A172 (cell line): ENCODE data around the gene SETDB1. TPM values are rescaled to one million over a fixed set of nuclear protein-coding genes. Genes with fewer than 3 reads are reported as not detected.

Experiments
- DNase-seq: peaks from one replicate; pipeline ENCODE4 v3.0.0-alpha.2; 2015; ENCODE audit warnings: low spot score
- total RNA-seq: library from RNA; depleted of rRNA; stranded (reverse); fragments of >200 nt; shearing (Covaris generic); gene quantifications from 2 replicates; pipeline ENCODE4 v1.2.3, GENCODE V29; 2014

The SETDB1 gene
- total RNA-seq, 1 experiment from 2014 or later = 56.8 TPM

DNA sequence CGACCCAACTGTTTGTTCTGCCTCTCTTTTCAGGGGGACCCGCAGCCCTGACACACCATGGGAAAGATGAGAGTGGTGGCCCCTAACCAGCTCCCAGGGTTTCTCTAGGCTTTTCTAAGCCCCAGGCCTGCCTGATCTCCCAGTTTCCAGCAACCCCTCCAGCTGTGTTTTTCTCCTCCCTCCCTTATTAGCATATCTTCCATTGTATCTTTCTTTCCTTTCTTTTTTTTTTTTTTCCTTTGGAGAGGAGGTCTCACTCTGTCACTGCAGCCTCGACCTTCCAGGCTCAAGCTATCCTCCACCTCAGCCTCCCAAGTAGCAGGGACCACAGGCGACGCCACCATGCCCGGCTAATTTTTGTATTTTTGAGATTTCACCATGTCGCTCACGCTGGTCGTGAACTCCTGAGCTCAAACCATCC lies 50.2 kb downstream of the SETDB1 start:
- DNase-seq = no peak

DNA sequence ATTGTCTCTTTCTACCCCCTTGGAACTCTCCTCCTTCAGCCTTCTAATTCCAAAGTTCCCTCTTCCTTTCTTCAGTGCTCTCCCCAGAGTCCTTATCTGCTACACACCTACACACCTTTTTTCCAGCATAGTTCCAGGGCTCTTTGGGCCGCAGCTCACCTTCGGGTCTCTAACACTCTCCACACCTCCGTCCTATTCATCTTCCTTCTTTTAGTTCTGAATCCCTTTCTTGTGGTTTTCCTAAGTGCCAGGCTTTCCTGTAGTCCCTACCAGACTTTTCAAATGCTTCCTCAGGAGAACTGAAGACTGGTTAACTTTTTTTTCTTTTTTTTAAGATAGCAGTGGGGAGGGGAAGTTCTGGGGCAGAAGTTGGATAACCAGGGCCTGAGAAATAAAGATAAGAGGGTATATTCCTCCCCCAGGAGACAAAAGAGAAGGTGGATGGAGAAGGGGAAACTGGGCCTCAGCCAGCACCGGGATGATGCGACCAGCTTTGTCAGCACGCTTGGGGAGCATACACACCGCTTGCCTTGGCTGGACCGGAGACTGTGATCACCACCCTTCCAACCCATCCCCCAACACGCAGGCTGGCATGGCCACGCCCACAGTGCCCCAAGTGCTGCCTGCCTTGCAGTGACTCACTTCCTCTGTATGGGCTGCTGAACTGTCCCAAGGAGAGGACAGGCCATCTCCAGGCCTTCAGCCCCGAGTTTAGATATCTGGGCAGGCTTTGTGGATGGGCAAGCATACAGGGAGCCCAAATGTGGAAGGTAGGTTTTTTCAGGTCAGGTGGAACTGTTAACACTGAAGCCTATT lies 50.9 kb downstream of the SETDB1 start:
- peak; percentile 99 for DNase-seq

DNA sequence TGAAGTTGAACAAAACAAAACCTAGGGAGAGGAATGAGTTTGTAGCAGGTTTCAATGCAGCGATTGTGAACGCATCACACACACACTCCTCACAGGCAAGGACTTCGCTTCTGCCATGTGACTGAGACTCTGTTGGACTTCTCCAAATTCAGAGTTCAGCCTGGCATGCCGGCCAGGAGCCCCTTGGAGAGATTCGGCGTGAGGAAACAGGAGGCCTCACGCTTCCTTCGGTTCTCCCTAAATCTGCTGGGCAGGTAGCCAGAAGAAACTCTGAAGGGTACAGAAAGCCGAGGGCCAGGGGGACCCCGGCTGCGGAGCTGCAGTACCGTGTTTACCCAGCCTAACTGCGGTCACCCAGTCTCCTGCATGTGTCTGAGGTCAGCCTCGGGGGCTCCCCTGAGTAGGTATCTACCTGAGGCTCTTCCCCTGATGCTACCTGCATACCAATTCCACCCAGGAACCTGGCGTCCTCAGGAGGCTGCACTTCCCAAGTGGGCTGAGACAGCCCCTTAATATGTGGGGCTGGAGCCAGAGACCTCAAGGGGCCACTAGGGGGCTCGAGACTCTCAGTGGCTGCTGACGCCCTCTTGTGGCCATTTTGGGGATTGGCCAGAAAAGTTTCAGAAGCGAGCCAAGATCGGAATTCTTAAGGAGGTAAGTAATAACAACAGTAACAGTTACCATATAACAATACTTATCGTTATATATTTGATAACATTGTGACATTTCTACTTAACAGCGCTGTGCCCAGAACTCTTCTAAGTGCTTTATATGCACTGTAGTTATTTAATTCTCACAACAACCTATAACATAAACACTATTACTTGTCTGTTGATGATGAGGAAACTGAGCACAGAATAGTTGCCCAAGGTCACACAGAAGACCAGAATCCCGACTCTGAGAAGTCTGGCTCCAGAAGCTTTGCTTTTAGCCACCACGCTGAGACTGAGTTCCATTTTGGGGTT lies 53.2 kb downstream of the SETDB1 start:
- DNase-seq = peak; percentile 90

DNA sequence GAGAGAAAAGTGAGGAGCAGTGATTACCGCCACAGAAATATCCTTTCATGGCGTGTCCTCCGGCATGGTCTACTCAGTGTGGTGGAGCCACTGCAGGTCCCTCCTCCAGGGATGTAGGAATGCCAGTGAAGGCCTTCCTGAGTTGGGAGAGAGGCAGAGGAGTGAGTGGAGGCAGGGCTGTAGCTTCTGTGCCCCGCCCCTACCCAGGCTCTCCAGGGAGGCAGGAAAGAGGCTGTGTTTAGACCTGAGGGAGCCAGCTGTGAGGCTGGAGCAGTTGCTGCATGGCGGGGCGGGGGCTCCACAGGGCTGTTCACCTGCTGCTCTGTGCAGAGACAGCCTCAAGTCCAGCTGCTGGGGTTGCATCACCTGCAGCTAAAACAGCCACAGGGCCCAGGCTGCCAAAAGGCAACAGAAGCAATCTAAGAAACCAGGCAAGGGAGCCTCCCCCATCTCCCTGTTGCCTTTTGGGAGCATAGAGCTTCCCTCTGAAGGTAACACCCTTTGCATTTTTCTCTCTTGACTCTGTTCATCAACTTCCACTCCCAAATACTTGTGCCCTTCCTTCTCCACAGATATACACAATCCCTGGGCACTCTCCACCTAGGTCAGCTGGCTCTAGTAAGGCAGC lies 55.1 kb downstream of the SETDB1 start:
- peak; percentile 76 for DNase-seq

DNA sequence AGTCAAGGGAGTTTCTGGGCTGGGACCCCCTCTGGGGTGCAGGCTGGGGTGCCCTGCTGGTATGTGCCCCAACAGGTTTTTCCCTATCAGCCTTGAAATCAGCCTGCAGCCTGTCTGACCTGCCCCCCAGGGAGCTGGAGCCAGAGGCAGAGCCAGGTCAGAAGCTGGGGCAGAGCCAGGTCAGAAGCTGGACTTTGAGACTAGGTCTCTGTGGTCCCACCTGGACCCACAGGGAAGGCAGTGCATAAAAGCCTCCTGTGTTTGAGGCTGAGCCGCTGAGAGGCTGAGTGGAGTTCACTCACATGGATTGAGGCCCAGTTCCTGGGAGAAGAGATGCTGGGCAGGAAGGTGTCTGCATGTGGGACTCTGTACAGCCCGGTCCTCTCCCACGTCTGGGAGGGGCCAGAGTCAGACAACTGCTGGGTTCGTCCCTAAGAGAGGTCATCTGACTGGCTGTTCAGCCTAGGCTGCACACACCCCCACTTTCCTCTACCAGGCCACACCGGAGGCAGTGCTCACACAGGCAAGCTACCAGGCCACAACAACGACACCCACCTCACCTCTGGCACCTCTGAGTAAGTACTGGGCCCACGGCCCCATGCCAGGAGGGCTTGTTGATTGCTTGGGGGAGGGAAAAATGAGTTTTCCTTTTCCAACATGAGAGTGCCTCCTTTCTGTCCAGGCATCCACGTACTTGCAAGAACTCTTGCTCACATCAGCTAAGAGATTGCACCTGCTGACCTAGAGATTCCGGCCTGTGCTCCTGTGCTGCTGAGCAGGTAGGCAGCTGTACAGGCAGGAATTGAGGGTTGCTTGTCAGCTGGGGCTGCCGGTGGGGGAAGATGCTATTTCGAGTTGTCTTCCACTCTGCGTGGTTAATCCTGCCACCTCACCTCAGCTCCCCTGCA lies 55.9 kb downstream of the SETDB1 start, which contains the start of gene ANXA9:
Gene ANXA9, plus strand, starts transcription at position 488 of the 908 bp plus-strand sequence. CDS start 814 bp downstream, outside the sequence.
- DNase-seq = peak; percentile 76

DNA sequence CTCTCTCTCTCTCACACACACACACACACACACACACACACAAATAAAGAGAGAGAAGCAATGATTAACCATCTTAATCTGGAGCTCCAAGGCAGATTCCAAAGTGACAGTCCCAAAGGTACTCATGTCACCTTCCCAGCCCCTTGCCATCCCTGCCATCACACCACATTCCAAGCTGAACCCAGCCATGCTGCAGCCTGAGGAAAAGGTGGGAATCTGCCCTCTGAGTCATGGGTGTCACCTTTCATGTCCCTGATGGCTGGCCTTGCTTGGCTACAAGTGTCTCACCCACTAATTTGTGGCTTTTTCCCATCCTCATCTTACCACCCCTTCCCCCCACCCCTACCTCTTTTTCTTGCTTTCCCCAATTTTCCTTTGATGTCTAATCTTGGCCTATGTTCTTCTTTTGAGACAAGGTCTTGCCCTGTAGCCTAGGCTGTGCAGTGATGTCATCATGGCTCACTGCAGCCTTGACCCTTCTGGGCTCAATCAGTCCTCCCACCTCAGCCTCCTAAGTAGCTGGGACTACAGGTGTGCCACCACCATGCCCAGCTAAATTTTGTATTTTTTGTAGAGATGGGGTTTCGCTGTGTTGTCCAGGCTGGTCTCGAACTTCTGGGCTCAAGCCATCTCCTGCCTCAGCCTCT lies 59.1 kb downstream of the SETDB1 start:
- no peak for DNase-seq

DNA sequence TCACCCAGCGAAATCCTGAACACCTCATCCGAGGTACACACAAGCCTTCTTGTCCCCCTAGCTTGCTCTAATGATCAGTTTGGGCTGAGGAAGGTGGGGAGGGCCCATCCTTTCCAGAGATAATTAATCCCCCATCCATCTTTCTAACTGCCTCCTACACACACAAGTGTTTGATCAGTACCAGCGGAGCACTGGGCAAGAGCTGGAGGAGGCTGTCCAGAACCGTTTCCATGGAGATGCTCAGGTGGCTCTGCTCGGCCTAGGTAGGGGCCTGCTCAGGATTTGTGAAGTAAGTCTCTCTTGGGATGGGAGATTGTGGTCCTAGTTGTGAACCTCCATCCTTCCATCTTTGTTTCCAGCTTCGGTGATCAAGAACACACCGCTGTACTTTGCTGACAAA lies 61.8 kb downstream of the SETDB1 start:
- DNase-seq = no peak

DNA sequence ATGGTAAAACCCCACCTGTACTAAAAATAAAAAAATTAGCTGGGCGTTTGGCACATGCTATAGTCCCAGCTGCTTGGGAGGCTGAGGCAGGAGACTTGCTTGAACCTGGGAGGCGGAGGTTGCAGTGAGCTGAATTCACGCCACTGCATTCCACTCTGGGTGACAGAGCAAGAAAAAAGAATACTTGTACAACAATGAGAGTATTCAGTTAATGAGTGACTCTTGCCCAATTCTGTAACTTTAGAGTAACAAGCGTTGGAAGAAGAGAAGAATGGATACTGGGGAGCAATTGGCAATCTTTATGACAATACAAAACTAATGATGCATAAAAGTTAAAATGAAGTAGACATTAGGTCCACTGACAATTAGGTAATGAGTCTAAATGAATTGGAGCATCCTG lies 66.5 kb downstream of the SETDB1 start:
- no peak for DNase-seq

DNA sequence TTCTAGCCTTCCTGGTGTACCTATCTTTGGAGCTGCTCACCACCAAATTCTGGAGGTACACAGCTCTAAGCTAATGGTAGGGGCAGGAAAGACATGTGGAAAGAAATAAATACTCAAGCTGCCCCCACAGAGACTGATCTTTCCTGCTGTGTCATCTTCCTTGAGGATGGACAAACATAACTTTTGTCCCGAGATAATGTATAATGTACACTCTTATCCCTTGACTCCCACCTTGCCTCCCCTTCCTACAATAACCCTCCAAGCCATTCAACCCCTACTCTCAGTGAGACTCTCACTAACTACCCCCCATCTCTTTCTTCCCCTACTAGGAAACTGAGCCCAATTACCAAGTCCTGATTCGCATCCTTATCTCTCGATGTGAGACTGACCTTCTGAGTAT lies 68.1 kb downstream of the SETDB1 start:
- DNase-seq = no peak

DNA sequence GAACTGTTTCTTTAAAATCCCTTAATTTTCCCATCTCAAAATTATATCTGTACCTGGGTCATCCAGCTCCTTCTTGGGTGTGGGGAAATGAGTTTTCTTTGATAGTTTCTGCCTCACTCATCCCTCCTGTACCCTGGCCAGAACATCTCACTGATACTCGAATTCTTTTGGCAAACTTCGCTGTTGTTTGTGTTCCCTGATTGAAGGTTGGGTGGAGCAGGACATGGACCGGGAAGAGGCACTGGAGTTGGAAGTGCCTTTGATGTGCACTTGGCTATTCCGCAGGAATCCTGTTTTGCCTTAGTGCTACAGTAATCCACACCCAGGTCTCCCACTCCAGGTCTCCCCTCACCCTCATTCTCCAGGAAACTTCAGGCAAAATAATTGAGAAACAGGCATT lies 69.3 kb downstream of the SETDB1 start:
- DNase-seq = no peak

DNA sequence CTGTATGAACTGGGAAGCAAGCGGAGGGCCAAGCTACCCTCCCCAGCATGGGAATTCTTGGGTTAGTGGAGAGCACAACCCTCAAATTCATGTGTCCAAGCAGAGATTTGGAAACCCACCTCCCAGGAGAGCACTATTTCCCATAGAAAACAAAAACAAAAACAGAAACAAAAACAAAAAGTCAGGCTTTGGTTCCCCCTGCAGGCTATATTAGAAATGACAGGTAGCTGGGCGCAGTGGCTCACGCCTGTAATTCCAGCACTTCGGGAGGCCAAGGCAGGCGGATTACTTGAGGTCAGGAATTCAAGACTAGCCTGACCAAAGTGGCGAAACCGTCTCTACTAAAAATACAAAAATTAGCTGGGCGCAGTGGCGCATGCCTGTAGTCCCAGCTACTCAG lies 69.7 kb downstream of the SETDB1 start:
- DNase-seq = no peak

DNA sequence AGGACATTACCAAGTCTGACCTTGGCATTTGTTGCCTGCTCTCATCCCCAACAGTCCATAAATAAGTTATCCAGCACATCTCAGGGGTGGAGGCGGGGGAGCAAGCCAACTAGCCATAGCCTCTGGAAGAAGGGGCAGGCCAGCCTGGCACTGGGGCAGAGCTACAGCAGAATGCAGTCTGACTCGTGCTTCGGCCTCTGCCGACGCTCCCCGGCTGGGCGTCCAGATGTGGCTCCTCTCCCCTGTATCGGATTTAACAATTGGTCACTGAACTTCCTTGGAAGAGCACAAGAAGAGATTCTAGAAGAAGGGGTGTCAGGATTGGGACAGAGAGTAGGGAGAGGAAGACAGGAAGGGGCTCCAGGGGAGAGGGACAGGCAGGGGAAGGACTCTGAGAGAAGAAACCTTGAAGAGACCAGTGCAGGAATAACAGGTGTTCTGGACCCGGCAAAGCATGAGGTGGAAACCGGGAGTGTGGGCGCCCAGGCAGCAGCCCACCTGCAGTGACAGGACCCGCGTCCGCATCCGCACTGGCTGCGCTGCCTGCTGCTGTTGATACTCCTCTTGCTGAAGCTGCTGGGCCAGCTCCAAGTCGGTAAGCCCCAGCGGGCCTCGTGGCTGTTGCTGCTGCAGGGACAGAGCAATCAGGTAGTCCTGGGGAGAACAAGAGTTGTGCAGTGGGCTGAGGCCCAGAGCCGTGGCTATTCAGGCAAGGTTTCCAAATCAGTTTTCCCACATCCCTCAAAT lies 71.1 kb downstream of the SETDB1 start:
- DNase-seq = no peak

DNA sequence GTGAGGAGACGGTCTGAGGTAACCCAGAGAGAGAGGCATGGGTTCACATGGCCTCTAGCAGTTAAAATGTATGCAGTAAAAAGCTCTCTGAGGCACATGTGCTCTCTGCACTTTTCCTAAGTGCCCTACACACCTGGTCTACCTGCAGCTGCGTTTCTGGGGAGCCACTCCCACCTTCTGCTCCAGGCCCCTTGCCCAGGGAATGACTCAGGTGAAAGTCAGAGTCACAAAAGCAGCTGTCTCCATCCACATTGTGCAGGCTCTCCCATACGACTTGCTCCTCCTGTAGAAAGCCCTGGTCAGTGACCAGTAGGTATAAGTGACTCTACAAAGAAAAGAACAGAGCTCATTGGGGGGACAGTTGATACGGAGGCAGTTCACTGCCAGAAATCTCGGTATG lies 71.8 kb downstream of the SETDB1 start:
- no peak for DNase-seq

DNA sequence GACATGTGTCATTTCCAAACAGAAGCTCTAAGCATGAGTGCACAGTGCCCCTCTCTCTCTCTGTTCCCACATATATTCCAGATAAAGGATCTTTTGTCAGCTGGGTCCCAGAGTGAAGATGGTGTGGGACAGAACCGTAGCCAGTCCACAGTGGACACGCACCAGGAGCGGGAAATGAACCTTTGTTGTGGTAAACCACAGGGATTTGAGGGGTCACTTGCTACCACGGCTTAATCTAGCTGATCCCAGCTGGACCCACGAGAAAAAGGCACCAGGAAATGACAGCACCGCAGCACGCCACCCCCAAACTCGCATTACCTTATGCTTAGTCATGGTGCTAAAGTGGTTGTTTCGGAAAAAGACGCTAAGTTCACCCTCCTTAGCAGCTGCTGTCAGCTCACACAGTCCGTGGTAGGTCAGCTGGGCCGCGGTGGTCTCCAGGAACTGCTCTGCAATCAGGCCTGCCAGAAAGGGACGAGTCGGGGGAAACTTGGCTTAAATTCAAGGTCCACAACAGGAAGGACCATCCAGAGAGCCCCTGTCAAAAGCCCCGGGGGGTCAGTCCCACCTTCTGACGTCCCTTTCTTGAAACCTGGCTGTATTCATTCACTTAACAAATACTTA lies 73.0 kb downstream of the SETDB1 start:
- DNase-seq = peak; percentile 98

DNA sequence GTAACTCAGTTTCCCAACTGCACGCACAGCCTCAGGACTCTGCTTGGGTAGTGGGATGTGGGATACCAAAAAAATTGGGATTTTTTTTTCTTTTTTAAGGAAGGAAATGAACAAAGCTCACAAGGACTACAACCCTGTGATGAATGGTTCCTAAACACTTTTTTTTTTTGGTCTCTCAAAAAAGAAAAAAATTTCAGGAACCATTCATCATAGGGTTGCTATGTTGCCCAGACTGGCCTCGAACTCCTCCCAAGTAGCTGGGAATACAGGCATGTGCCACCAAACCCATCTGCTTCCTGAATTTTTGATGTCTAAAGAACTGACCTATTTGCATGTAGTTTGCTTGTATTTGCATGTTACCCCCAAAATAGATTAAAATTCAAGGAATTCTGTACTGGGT lies 73.8 kb downstream of the SETDB1 start:
- no peak for DNase-seq

DNA sequence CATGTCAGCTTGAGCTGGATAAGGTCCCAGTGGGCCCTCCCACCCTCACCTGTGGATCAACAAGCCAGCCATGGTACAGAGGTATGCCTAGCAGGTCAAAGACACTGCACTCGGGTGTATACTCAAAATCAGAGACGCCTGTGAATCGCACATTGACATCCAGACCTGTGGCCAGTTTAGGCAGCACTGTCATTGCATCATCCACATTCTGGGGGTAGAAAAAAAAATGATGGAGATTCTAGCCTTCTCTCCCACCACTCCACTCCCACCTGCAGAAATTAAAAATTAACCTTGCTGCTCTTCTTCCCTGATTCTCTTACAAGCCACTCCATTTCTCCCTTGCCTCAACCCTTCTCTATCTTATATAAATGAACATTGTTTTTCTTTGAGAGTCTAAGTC lies 74.2 kb downstream of the SETDB1 start:
- DNase-seq = no peak

DNA sequence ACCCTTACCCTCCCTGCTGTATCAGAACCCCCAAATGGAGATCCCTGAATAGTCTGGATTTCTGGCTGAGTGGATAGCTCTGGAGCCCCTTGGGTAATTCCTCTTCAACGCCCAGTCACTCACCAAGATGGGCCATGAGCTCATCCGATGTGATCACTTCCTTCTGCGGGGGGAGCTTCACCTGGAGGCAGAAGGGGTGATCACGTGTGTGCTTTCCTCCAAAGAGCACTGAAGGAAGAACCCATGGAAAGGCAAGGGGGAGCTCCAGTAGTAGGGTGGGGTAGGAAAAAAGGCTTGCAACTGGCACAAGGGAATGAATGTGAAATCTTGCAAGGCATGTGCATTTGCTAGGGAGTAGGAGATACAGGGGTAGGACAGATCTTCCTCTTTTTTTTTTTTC lies 75.4 kb downstream of the SETDB1 start:
- no peak for DNase-seq

DNA sequence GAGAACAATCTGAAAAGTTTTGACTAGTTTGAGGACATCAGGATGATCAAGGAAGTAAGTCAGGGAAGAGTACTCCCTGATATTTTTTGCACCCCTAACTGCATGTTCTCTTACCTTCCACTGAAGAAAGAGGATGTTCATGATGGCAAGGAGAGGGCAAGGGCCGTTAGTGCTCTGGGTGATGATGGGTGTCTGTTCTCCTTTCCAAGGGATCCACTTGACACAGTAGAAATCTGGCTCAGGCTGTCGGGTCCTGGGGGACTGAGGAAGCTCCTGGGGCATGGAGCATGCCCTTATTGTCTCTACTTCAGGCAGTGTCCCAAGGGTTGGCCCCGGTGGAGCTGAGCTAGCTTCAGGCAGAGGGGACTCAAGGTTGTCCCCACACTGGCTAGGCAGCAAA lies 75.9 kb downstream of the SETDB1 start:
- no peak for DNase-seq

DNA sequence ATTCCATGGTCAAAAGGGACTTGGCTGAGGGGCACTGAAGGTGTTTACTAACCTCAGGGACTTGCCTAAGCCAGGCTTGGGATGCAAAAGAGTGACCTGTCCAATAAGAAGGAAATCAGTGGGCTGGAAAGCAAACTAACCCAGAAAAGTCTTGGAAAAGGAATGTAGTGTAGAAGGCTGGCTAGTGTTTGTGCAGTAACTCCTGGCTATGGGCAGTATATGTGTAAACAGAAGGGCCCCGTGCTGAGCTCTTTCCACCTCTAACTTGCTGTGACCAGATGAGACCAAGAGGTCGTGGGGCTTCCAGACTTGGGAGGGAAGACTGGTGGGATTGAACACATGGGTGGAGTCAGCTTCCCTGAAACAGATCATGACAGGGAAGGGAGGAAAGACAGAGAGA lies 76.4 kb downstream of the SETDB1 start:
- no peak for DNase-seq
